GM13977 (cell line): ENCODE measurements around the gene PRM2.

Source experiments
- DNase-seq: peaks from one replicate; pipeline ENCODE4 v3.0.0; 2012; ENCODE audit warnings: low spot score
- CTCF ChIP-seq: IDR thresholded peaks from 2 replicates; pipeline ENCODE4 v1.5.1; 2012; ENCODE audit warnings: mild to moderate bottlenecking, control low read depth; ENCODE audit not compliant: insufficient read depth; ENCODE audit errors: extremely low read depth, missing control alignments
- in situ Hi-C: fragments of 300-500 bp; cut with MboI; formaldehyde crosslinking; loops from one replicate; pipeline ENCODE4 v1.12.0; 2022; ENCODE audit warnings: low sequenced_read_pairs, low pct_unique_long_range_greater_than_20kb, mixed read lengths, inconsistent platforms; ENCODE audit not compliant: unreplicated experiment

Gene PRM2

GRCh38 chr16:11232302-11232851 is 43.9 kb downstream of the PRM2 start:
- in situ Hi-C loops, result no loop called here
- no peak for DNase-seq
- no peak for TF ChIP-seq CTCF

GRCh38 chr16:11231367-11231970 is 44.8 kb downstream of the PRM2 start:
- in situ Hi-C loops, result no loop called here
- no peak for DNase-seq
- TF ChIP-seq CTCF, result no peak

GRCh38 chr16:11229906-11230305 is 46.4 kb downstream of the PRM2 start:
- no peak for DNase-seq
- in situ Hi-C loops, result no loop called here
- no peak for TF ChIP-seq CTCF

- TF ChIP-seq CTCF, result no peak
- in situ Hi-C loops, result no loop called here
- DNase-seq, result no peak
Observed at GRCh38 chr16:11229432-11229831, 46.8 kb downstream of the PRM2 start.

GRCh38 chr16:11225677-11226549 is 50.4 kb downstream of the PRM2 start:
- TF ChIP-seq CTCF, result no peak
- no peak for DNase-seq

More at GRCh38 chr16:11225677-11226549, 50.4 kb downstream of the PRM2 start:
- in situ Hi-C loops, result no loop called here
